Measurements from ENCODE around the gene OCSTAMP.

OCSTAMP gene

GRCh38 chr20:46512943-46513844 is 37.3 kb downstream of the OCSTAMP start, which contains the start of gene ZNF334:
ZNF334 (minus strand) TSS chr20:46513559; CDS start chr20:46512102, 1,457 bp downstream.
- Mint-ChIP-seq H3K4me1 (no peaks in the 10 kb centered on the region), H3K27ac (ENCODE audit: low read depth) (no peak within 1 kb of the TSS), H3K27me3 (peaks cover 63% of the 10 kb centered on the region), H3K36me3 (ENCODE audit: insufficient read depth) (no peaks in the 10 kb centered on the region), H3K9me3 (no peaks in the 10 kb centered on the region), H3K4me3 (peak within 1 kb of the TSS; percentile 54)
- ATAC-seq (replicated peaks; ENCODE audit: extremely low read depth, poor library complexity, severe bottlenecking) (no peak), DNase-seq (ENCODE audit: low spot score in 2 of 2) (no peak)

- Mint-ChIP-seq H3K27ac (ENCODE audit: low read depth) (no peak overlapping the region), H3K27me3 (peaks cover 95% of the 10 kb centered on the region), H3K36me3 (ENCODE audit: insufficient read depth) (no peaks in the 10 kb centered on the region), H3K4me1 (no peaks in the 10 kb centered on the region), H3K9me3 (no peaks in the 10 kb centered on the region), H3K4me3 (no peak overlapping the region)
- no peak for ATAC-seq (replicated peaks; ENCODE audit: extremely low read depth, poor library complexity, severe bottlenecking)
- DNase-seq (ENCODE audit: low spot score in 2 of 2) = no peak
Observed at GRCh38 chr20:46509523-46509922, 40.9 kb downstream of the OCSTAMP start.

GRCh38 chr20:46507760-46508407 is 42.6 kb downstream of the OCSTAMP start:
- no peak for DNase-seq (ENCODE audit: low spot score in 2 of 2)
- Mint-ChIP-seq H3K9me3 (peaks cover 8% of the 10 kb centered on the region), H3K27me3 (peaks cover 95% of the 10 kb centered on the region), H3K4me1 (no peaks in the 10 kb centered on the region), H3K27ac (ENCODE audit: low read depth) (no peak overlapping the region), H3K36me3 (ENCODE audit: insufficient read depth) (peaks cover 3% of the 10 kb centered on the region), H3K4me3 (no peak overlapping the region)
- no peak for ATAC-seq (replicated peaks; ENCODE audit: extremely low read depth, poor library complexity, severe bottlenecking)

- no peak for DNase-seq (ENCODE audit: low spot score in 2 of 2)
- no peak overlapping the region for H3K4me3 Mint-ChIP-seq
- ATAC-seq (replicated peaks; ENCODE audit: extremely low read depth, poor library complexity, severe bottlenecking) = no peak
- H3K4me1 Mint-ChIP-seq = no peaks in the 10 kb centered on the region
- H3K36me3 Mint-ChIP-seq (ENCODE audit: insufficient read depth) = peaks cover 3% of the 10 kb centered on the region
- H3K27me3 Mint-ChIP-seq = peaks cover 79% of the 10 kb centered on the region
- H3K9me3 Mint-ChIP-seq = peaks cover 24% of the 10 kb centered on the region
- no peak overlapping the region for H3K27ac Mint-ChIP-seq (ENCODE audit: low read depth)
Observed at GRCh38 chr20:46505506-46505905, 44.9 kb downstream of the OCSTAMP start.

- Mint-ChIP-seq H3K4me1 (no peaks in the 10 kb centered on the region), H3K4me3 (no peak overlapping the region), H3K27ac (ENCODE audit: low read depth) (no peak overlapping the region), H3K9me3 (peaks cover 24% of the 10 kb centered on the region), H3K27me3 (peaks cover 59% of the 10 kb centered on the region), H3K36me3 (ENCODE audit: insufficient read depth) (peaks cover 3% of the 10 kb centered on the region)
- no peak for DNase-seq (ENCODE audit: low spot score in 2 of 2)
- no peak for ATAC-seq (replicated peaks; ENCODE audit: extremely low read depth, poor library complexity, severe bottlenecking)
Observed at GRCh38 chr20:46501961-46502360, 48.5 kb downstream of the OCSTAMP start.

GRCh38 chr20:46501337-46501942 is 49.0 kb downstream of the OCSTAMP start:
- Mint-ChIP-seq H3K9me3 (peaks cover 24% of the 10 kb centered on the region), H3K27me3 (peaks cover 59% of the 10 kb centered on the region), H3K4me3 (no peak overlapping the region), H3K36me3 (ENCODE audit: insufficient read depth) (peaks cover 3% of the 10 kb centered on the region), H3K4me1 (no peaks in the 10 kb centered on the region), H3K27ac (ENCODE audit: low read depth) (no peak overlapping the region)
- no peak for ATAC-seq (replicated peaks; ENCODE audit: extremely low read depth, poor library complexity, severe bottlenecking)
- no peak for DNase-seq (ENCODE audit: low spot score in 2 of 2)

- Mint-ChIP-seq H3K9me3 (no peaks in the 10 kb centered on the region), H3K4me1 (no peaks in the 10 kb centered on the region), H3K36me3 (ENCODE audit: insufficient read depth) (no peaks in the 10 kb centered on the region), H3K27me3 (peaks cover 74% of the 10 kb centered on the region), H3K4me3 (no peak overlapping the region), H3K27ac (ENCODE audit: low read depth) (no peak overlapping the region)
- no peak for ATAC-seq (replicated peaks; ENCODE audit: extremely low read depth, poor library complexity, severe bottlenecking)
- no peak for DNase-seq (ENCODE audit: low spot score in 2 of 2)
Observed at GRCh38 chr20:46494077-46494476, 56.4 kb downstream of the OCSTAMP start.

GRCh38 chr20:46491354-46491753 is 59.1 kb downstream of the OCSTAMP start:
- Mint-ChIP-seq H3K27ac (ENCODE audit: low read depth) (no peak overlapping the region), H3K36me3 (ENCODE audit: insufficient read depth) (no peaks in the 10 kb centered on the region), H3K4me3 (no peak overlapping the region), H3K4me1 (no peaks in the 10 kb centered on the region), H3K9me3 (no peaks in the 10 kb centered on the region), H3K27me3 (peaks cover 80% of the 10 kb centered on the region)
- ATAC-seq (replicated peaks; ENCODE audit: extremely low read depth, poor library complexity, severe bottlenecking) = no peak
- DNase-seq (ENCODE audit: low spot score in 2 of 2) = no peak

Measured in central memory CD8-positive, alpha-beta T cell (primary cell).